ENCODE measurements around the gene BCAT1.

BCAT1 gene, protein sequence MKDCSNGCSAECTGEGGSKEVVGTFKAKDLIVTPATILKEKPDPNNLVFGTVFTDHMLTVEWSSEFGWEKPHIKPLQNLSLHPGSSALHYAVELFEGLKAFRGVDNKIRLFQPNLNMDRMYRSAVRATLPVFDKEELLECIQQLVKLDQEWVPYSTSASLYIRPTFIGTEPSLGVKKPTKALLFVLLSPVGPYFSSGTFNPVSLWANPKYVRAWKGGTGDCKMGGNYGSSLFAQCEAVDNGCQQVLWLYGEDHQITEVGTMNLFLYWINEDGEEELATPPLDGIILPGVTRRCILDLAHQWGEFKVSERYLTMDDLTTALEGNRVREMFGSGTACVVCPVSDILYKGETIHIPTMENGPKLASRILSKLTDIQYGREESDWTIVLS

DNA sequence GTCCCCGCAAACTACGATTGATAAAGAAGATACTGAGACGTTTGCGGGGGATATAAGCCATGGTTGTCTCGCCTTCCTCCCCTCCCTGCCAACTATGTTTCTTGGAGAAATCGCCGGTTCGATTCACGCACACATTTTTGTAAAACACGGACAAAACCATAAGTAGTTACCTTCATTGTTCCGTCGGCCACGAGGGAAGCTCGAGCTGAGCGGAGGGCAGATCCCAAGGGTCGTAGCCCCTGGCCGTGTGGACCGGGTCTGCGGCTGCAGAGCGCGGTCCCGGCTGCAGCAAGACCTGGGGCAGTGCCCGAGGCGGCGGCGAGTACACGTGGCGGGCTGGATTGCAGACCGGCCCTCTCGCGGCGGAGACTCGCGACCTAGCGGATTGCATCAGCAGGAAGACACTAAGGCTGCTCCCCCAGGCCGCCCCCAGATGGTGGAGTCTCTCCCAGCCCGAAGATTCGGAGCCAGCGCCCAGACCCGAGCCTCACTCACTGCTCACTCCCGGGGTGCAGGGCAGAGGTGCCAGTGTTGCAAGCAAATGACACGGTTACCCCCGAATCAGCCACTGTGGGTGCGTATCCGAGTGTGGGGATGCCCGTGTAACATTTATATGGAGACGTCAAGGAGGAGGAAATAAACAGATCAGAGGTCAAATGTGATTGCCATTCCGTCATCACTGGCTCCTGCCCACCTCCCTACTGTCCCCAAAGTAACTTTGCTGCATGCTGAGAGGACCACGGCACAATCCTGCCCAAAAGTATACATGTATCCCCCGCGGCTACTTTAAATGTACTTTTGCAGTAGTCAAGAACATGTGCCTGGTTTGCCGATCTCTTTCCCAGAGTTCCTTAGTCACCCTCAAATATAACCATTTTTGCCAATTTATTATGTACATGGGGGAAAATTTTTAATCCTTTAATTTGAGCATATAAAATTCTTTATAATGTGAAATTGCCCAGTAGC, at the start of gene BCAT1:
BCAT1 (minus strand) TSS at position 345 of the 966 bp plus-strand sequence; CDS start at position 176, 169 bp downstream.
- DNase-seq (ENCODE audit: low read depth): peak; percentile 89

DNA sequence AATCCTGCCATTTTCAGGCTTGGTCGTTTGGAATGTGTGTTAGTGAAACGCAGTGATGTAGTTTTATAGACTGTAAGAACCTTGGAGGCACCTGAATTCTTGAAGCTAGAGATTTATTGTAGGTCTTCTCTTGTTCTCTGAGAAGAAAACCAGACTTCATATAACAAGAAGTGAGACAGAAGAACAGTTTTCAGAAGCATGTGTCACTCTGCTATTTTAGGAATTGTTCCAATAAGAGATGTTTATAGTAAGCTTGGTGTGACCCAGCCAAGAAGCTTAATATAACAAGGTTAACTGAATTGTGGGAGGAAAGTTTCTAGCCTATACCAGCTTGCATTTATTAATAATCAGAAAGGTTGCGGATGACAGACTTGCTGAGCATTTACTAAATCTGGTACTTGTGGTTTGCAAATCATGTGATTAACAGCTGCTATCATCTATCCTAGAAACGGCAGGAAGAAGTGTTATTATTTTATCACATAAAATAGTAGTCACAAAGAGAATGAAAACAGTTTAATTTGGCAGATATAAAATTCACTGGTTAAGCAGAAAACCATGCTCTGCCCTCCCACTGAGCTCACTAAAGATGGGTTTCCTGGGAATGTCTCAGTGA, 49.2 kb upstream of the BCAT1 start:
- peak; percentile 45 for DNase-seq (ENCODE audit: low read depth)

DNA sequence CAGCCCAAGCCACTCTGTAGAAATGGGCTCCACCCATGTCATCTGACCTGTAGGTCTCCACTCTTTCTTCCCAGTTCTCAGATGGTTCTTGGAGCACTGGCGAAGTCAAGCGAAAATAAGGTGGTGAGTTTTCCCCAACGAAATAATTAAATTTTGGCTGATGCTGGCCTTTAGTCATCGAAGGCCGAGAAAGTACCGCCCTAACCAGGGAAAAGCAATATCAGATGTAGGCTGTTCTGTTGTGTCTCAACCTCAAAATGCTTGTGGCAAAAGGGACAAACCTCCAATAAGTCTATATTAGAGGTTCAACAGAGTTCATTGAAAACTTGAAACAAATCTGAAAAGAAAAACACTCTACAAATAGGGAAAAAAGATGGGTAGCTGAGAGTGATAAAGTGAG, 48.6 kb upstream of the BCAT1 start:
- no peak for DNase-seq (ENCODE audit: low read depth)

DNA sequence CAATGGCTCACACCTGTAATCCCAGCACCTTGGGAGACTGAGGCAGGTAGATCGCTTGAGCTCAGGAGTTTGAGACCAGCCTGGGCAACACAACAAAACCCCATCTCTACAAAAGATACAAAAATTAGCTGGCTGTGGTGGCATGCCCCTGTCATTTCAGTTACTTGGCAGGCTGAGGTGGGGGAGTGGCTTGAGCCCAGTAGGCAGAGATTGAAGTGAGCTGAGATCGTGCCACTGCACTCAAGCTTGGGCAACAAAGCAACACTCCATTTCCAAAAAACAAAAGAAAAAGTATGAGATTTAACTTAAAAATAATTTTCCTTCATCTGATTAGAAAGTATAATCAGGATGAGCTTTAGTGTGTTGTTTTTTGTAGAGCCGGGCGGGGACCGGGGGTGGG, 47.9 kb upstream of the BCAT1 start:
- DNase-seq (ENCODE audit: low read depth): no peak

DNA sequence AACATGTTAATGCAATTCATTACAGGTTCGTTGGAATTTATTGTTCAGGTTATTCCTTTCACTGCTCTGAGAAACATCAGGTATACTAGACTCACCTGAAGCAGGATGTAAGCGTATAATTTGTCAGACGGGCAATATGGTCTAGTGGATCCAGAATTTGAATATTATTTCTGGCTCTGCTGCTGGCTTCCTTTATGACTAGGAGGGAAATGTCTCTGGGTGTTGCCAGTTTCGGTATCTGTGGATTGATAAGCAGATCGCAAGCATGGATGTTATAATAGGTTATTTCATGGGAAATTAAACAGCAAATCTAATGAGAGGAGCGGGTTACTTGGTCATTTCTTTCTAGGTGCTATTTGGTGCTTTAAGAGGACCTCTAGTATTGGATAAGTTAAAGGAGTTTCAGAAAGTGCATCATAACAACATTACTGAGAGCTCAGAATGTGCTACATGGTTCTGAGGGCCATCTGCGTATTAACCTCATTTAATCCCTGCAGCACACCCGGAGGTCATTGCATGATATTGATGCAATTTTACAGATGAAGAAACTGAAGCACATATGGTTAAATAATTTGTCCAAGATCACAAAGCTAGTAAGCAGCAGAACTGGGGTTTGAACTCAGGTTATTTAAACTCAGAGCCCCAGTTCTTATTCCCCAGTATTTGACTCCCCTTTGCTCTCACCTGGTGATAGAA, 47.3 kb upstream of the BCAT1 start:
- no peak for DNase-seq (ENCODE audit: low read depth)

DNA sequence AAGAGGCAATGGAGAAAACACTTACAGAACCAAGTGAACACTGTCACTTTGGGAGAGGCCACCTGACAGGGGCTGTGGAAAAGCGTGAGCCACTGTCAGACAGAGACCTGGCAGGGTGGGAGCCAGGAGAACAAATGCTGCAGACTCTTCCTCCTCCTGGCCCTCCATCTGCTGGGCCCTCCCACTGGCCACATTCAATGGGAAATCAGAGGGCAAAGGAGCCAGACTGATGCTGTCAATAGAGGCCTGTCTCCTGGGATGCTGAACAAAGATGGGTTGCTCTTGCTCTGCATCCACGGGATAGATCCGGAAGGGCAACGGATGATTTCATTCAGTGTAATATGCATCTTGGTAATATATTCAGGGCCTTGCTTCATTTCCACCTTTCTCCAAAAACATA, 44.9 kb upstream of the BCAT1 start:
- no peak for DNase-seq (ENCODE audit: low read depth)

DNA sequence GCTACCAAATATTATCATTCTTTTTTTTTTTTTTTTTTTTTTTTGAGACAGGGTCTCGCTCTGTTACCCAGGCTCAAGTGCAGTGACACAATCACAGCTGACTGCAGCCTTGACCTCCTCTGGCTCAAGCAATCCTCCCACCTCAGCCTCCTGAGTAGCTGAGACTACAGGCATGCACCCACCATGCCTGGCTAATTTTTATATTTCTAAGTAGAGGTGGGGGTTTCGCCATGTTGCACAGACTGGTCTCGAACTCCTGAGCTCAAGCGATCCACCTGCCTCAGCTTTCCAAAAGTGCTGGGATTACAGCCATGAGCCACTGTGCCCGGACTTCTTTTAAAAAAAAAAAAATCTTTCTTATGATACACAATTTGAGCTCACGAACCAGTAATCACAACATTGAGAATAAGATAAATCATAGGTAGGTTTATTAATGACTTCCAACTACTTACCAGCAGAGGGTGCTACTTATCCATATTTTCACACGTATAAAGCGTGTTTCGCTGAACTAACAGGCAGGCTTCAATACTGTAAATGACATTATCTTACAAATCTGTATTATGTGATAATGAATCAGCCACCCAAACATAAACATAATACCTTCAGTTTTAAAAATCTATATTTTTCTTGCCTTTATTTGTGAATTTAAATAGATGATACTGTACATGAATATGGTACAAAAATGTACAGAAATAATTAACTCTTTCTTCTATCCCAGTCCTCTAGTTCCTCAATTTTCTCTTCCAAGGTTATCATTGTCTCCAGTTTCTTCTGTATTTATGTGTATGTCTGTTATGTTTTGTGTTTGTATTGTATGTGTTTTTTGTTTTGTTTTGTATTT, 42.5 kb upstream of the BCAT1 start:
- DNase-seq (ENCODE audit: low read depth): peak; percentile 78

DNA sequence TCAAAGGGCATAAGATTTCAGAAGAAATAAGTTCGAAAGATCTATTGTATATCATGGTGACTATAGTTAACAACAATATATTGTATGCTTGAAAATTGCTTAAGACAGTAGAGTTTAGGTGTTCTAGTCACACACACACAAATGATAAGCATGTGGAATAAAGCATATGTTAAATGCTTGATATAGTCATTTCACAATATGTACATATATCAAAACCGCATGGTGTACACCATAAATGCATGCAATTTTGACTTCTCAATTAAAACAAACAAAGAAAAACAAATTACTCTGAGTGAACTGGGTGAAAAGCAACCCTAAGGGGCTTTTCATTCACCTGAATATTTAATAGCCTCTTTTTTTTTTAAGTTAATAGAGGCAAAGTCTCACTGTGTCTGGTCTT, 40.3 kb upstream of the BCAT1 start:
- DNase-seq (ENCODE audit: low read depth): no peak

DNA sequence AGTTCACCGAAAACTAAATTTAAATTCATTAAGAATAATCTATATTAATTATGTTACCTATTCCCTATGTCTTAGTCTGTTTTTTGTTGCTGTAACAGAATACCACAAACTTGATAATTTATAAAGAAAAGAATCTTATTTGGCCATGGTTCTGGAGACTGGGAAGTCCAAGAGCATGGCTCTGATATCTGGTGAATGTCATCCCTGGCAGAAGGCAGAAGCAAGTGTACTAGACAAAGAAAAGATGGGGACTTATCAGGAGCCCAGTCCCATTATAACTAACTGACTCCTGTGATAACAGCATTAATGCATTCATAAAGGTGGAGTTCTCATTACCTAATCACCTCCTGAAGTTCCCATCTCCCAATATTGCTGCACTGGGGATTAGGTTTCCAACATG, 33.3 kb upstream of the BCAT1 start:
- DNase-seq (ENCODE audit: low read depth): no peak

DNA sequence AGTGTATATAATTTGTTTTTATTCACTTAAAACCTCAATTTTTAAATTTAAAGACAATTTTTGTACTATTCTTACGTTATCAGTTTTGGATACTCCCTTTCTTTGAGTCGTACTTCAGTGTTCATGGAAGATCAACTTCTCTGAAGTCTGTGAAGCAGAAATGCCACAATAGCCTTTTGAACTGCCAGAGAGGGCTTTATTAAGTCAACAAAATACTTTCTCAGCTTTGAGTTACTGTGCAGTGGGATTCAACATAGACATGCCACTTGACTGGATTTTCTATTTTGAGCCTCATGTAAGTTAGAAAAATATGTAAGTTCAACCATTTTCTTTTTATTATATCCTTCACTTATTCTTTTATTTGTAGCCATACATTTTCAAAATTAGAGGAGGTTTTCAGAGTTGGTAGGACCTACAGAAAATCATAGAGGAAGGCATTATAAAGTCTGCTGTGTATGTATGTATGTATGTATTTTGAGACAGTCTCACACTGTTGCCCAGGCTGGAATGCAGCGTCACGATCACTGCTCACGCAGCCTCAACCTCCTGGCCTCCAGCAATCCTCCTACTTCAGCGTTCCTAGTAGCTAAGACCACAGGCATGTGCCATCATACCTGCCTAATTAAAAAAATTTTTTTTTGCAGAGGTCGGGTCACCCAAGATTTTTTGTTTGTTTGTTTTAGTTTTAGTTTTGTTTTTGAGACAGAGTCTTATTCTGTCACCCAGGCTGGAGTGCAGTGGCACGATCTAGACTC, 31.3 kb upstream of the BCAT1 start:
- no peak for DNase-seq (ENCODE audit: low read depth)

DNA sequence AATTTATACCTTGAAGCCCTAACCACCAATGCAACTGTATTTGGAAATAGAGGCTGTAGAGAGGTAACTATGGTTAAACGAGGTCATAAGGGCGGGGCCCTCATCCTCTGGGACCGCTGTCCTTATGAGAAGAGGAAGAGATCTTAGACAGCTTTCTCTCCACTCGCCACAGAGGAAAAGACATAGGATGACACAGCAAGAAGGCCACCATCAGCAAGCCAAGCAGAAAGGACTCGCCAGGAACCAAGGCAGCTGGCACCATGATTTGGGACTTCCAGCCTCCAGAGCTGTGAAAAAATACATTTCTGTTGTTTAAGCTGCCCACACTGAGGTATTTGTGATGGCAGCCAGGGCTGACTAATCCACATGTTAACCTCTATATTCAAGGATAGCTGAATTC, 30.4 kb upstream of the BCAT1 start:
- no peak for DNase-seq (ENCODE audit: low read depth)

DNA sequence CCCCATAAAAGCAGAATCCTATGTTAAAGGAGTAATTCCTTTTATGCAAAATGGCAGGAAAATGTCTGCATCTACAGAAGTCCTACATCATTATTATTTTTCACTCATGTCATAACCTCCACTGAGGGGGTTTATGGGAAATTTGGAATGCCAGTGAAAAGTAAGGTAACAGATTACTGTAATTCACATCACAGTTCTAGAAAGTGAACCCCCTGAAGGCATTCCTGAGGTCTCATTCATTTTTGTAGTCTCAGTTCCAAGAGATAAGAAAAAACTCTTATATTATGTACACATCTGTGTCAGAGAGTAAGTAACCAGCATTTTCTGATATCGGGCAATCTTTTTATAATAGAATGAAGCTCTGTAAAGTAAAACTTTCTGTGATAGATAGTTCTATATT, 28.8 kb upstream of the BCAT1 start:
- DNase-seq (ENCODE audit: low read depth): no peak

DNA sequence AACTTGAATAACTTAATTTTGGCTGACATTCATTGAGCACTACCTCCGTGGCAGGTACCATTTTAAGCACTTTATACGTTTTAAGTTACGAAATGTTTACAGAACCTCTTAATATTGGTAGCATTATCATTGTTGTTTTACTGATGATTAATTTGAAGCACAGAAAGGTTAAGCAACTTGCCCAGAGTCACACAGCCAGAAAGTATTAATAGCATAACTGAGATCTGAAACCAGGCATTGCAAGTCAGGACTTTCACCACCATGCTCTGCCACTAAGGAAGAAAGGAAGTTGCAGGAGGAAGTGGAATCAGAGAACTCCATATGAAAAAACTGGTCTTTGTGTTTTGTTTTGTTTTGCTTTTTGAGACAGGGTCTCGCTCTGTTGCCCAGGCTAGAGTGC, 28.2 kb upstream of the BCAT1 start:
- no peak for DNase-seq (ENCODE audit: low read depth)

DNA sequence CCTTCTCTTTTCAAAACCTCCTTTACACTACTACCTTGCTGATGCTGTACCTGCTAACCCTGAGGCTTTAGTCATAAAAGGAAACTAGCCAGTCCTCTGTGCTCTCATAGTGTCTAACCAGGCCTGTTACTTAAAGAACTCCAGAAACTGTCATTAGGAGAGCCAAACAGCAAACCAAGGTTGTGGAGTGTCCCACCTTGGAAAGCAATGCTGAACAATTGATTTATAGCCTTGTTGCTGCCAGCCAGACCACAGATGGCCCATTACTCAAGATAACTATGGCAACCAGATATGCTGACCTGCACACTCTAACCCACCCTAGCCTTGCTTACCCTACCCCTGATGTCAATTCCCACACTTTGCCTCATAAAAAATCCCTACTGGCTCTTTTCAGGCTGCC, 26.5 kb upstream of the BCAT1 start:
- DNase-seq (ENCODE audit: low read depth): no peak

DNA sequence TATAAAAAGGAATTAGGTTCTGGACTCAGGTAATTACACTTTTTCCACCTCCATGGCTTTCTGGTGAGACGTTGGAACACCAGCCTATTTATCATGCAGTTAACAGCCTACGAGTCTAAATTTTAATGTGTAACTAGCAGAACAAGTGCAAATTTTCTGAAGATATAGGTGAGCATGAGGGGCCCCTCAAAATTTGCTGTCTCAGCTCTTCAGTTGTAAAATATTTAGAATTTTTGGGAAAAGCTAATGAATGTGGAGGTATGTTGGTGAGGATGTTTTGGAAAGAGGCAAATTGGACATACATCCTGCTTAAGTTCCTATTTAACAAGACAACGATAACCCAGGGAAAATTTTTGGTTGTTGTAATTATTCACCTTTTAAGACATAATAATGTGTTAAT, 25.3 kb upstream of the BCAT1 start:
- DNase-seq (ENCODE audit: low read depth): no peak

DNA sequence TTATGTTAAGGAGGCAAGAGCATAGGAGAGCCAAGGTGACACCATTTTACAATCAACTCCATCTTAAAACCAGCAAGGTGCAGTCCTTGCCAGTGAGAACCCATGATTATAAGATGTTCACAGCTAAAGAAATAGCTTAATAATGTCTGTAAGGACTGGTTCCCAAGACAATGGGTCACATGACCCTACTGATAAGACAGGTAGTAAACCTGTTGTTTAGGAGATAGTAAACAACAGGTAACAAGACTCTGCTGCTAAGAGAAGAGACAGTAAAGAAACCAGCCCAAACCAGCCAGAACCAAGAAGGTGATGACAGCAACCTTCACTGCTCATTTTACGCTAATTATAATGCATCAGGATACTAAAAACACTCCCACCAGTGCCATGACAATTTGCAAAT, 23.2 kb upstream of the BCAT1 start:
- DNase-seq (ENCODE audit: low read depth): no peak

DNA sequence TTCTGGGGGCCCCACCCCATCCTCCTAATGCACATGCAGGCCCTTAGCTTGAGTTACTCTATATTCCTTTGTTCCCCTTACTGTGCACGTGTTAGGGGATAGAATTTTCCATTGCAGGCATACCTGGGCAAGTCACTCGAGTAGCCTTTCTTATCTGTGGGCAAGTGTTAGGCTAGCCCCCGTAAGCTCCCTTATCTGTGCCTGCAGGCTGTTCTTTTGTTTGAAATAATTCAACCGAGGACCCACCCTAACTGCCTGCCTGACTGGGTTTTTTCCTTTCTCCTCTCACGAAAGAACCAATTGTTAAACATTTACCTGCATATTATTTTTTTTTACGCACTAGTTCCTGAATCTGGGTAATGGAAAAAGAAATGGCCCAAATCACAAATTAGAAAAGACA, 21.3 kb upstream of the BCAT1 start:
- no peak for DNase-seq (ENCODE audit: low read depth)

DNA sequence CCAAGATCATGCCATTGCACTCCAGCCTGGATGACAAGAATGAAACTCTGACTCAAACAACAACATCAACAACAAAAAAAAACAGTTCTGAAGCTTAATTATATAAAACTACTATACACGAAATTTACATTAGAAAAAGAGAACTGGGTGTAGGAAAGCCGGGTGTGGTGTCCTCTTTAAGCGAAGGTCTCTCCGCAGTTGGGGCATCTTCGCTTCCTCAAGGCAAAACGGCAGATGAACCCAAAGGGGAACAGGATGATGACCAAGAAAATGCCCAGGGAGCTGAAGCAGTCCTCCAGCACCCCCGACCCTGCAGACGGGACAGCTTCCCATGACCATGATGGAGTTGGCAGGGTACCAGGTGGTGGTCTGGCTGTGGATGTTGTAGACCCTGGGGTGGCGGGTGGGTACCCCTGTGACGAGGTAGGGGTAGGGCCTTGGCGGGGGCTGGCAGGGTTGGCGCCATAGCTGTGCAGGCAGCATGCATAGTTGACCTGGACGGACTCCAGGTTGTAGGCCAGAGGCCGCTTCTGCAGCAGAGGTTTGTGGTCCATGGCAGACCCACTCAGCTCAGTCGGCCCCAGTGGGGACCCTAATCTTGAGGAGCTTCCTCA, 18.2 kb upstream of the BCAT1 start:
- DNase-seq (ENCODE audit: low read depth): no peak

DNA sequence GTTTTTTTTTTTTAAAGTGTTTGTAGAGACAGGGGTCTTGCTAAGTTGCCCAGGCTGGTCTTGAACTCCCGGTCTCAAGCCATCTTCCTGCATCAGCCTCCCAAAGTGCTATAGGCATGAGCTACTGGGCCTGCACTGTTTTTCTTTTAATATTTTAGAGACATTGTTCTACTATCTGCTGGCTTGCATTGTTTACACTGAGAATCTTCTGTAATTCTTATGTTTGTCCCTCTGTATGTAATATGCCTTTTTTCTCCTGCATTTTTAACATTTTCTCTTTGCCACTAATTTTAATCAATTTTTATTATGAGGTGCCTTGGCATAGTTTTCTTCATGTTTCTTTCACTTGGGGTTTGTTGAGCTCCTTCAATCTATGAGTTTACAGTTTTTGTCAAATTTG, 15.4 kb upstream of the BCAT1 start:
- DNase-seq (ENCODE audit: low read depth): no peak

Data from ELR (cell line).